DMS153 treated with DMSO at 0.1 percent for 48 hours (cell line): ENCODE data around the gene FABP6.
A peak's percentile ranks its signal among the peaks of the same experiment; 100 is the strongest.

Experiments
- DNase-seq: peaks from one replicate; lab custom pipeline; 2025; ENCODE audit not compliant: unreplicated experiment; lab: John Stamatoyannopoulos, UW

Gene FABP6

GRCh38 chr5:160260881-160261815 is 31.8 kb downstream of the FABP6 start:
- DNase-seq = no peak

GRCh38 chr5:160262151-160263074 is 33.1 kb downstream of the FABP6 start:
- DNase-seq = no peak

GRCh38 chr5:160263326-160263855 is 34.1 kb downstream of the FABP6 start:
- DNase-seq = no peak

GRCh38 chr5:160266044-160266443 is 36.7 kb downstream of the FABP6 start:
- no peak for DNase-seq

- DNase-seq = no peak
Measured at GRCh38 chr5:160266752-160267345, 37.5 kb downstream of the FABP6 start.

GRCh38 chr5:160268121-160268520 is 38.8 kb downstream of the FABP6 start:
- DNase-seq = no peak

GRCh38 chr5:160269017-160269416 is 39.7 kb downstream of the FABP6 start:
- no peak for DNase-seq

GRCh38 chr5:160270704-160271103 is 41.4 kb downstream of the FABP6 start:
- no peak for DNase-seq

GRCh38 chr5:160271396-160271795 is 42.1 kb downstream of the FABP6 start:
- peak; percentile 48 for DNase-seq

- no peak for DNase-seq
Measured at GRCh38 chr5:160271836-160272235, 42.5 kb downstream of the FABP6 start.

- DNase-seq = no peak
Measured at GRCh38 chr5:160272264-160272663, 43.0 kb downstream of the FABP6 start.

GRCh38 chr5:160272889-160273288 is 43.6 kb downstream of the FABP6 start:
- DNase-seq = no peak

- DNase-seq = no peak
Measured at GRCh38 chr5:160274483-160274931, 45.2 kb downstream of the FABP6 start.

- DNase-seq = no peak
Measured at GRCh38 chr5:160278343-160278742, 49.0 kb downstream of the FABP6 start.

GRCh38 chr5:160280384-160281095 is 51.2 kb downstream of the FABP6 start:
- no peak for DNase-seq

- no peak for DNase-seq
Measured at GRCh38 chr5:160281275-160281674, 52.0 kb downstream of the FABP6 start.

- no peak for DNase-seq
Measured at GRCh38 chr5:160284291-160284873, 55.1 kb downstream of the FABP6 start.

GRCh38 chr5:160285316-160285715 is 56.0 kb downstream of the FABP6 start:
- no peak for DNase-seq

- no peak for DNase-seq
Measured at GRCh38 chr5:160286947-160287346, 57.6 kb downstream of the FABP6 start.
